K562 (cell line): ENCODE results near the gene PDZK1IP1. TPM values are rescaled to one million over a fixed set of nuclear protein-coding genes. Genes with fewer than 3 reads are reported as not detected.

Experiments
- ETV1 ChIP-seq: fragments of 450-650 bp; conservative IDR thresholded peaks from 2 replicates; pipeline ENCODE4 v1.6.1; 2016; ENCODE audit warnings: missing genetic modification characterization, control low read depth, low read depth, missing compliant biosample characterization
- KDM4B ChIP-seq, 2 experiments: fragments of 450-650 bp in 1 of 2; sonication (generic) in 1 of 2; IDR thresholded peaks; 2 replicates each; pipeline ENCODE4 v1.6.1; 2016 to 2017; ENCODE audit warnings: borderline replicate concordance in 2 of 2, antibody characterized with exemption in 1 of 2, low read depth in 1 of 2, mild to moderate bottlenecking in 1 of 2
- NFIC ChIP-seq: fragments of 450-650 bp; IDR thresholded peaks from 2 replicates; pipeline ENCODE4 v1.6.1; 2017; ENCODE audit warnings: mild to moderate bottlenecking, inconsistent platforms
- NR4A1 ChIP-seq, 2 experiments: fragments of 250-450 bp in 1 of 2; fragments of 450-650 bp in 1 of 2; sonication (Bioruptor Pico) in 1 of 2; IDR thresholded peaks; 2 replicates each; pipeline versions ENCODE4 v1.4.0 to v1.6.1; 2016 to 2020; ENCODE audit warnings: mild to moderate bottlenecking in 2 of 2, missing compliant biosample characterization in 1 of 2, missing genetic modification characterization in 1 of 2, moderate library complexity in 1 of 2
- PHB ChIP-seq: fragments of 250-450 bp; sonication (Bioruptor Pico); IDR thresholded peaks from 2 replicates; pipeline ENCODE4 v1.5.0; 2021
- POLR2G ChIP-seq: fragments of 200-400 bp; formaldehyde crosslinking; IDR thresholded peaks from 2 replicates; pipeline ENCODE4 v1.6.1; 2017; ENCODE audit warnings: low read depth, mild to moderate bottlenecking, antibody characterized with exemption, low read length, moderate library complexity
- POLR3A ChIP-seq: IDR thresholded peaks from 2 replicates; pipeline ENCODE4 v1.6.1; 2011; ENCODE audit warnings: borderline replicate concordance, mild to moderate bottlenecking, moderate library complexity; ENCODE audit not compliant: insufficient read length, insufficient read depth; ENCODE audit errors: extremely low read depth
- PURB ChIP-seq: sonication (generic); formaldehyde crosslinking; IDR thresholded peaks from 2 replicates; pipeline ENCODE4 v1.9.0; 2021; ENCODE audit warnings: low read depth, mild to moderate bottlenecking, missing genetic modification reagents
- PYGO2 ChIP-seq: fragments of 450-650 bp; IDR thresholded peaks from 2 replicates; pipeline ENCODE4 v1.6.1; 2016; ENCODE audit warnings: mild to moderate bottlenecking, missing genetic modification characterization, moderate library complexity, missing compliant biosample characterization
- RBM17 ChIP-seq: fragments of 200-400 bp; formaldehyde crosslinking; IDR thresholded peaks from 2 replicates; pipeline ENCODE4 v1.6.1; 2017; ENCODE audit warnings: low read depth, mild to moderate bottlenecking, low read length, borderline replicate concordance
- RBM39 ChIP-seq: fragments of 200-400 bp; formaldehyde crosslinking; optimal IDR thresholded peaks from 2 replicates; pipeline ENCODE3; 2018; ENCODE audit warnings: low read depth, low read length
- TBL1XR1 ChIP-seq, 2 experiments: IDR thresholded peaks; 2 replicates each; pipeline ENCODE4 v1.6.1; 2012; ENCODE audit warnings: improper control_type of control experiment in 2 of 2, low read length in 2 of 2, mild to moderate bottlenecking in 1 of 2
- ZNF23 ChIP-seq: fragments of 250-450 bp; sonication (Bioruptor Pico); IDR thresholded peaks from 2 replicates; pipeline ENCODE4 v1.4.0; 2020; ENCODE audit warnings: mild to moderate bottlenecking
- ZNF75A ChIP-seq: fragments of 450-650 bp; formaldehyde crosslinking; IDR thresholded peaks from 2 replicates; pipeline ENCODE4 v1.4.0; 2020; ENCODE audit warnings: mild to moderate bottlenecking
- polyA plus RNA-seq, 8 experiments: library from polyadenylated mRNA; depleted of rRNA in 4 of 8; stranded (reverse) in 5 of 8; unstranded in 3 of 8; fragments of >200 nt; fragmentation: Nextera tagmentation in 2 of 8; fragmentation: Illumina TruSeq in 1 of 8; extraction: Ambion mirVana in 2 of 8; extraction: Trizol in 1 of 8; gene quantifications; 2 replicates each; pipeline versions ENCODE4 v1.2.1 to v1.2.3, GENCODE V29; 2011 to 2014; ENCODE audit warnings: inconsistent platforms in 1 of 8, missing spikeins in 1 of 8
- total RNA-seq, 7 experiments: library from RNA; depleted of rRNA in 6 of 7; stranded (reverse); fragments of >200 nt in 6 of 7; fragmentation: Illumina TruSeq in 2 of 7; extraction: Trizol in 2 of 7; gene quantifications; 2 replicates each; pipeline versions ENCODE4 v1.2.1 to v1.2.3, GENCODE V29; 2011 to 2021; ENCODE audit warnings: low replicate concordance in 1 of 7
- TF ChIP-seq, protein P1 (sequence below): fragments of 250-450 bp; sonication (Bioruptor Pico); IDR thresholded peaks from 2 replicates; pipeline ENCODE4 v1.4.0; 2020
- TF ChIP-seq, protein P2 (sequence below): fragments of 250-450 bp; sonication (Bioruptor Pico); IDR thresholded peaks from 2 replicates; pipeline ENCODE4 v1.8.0; 2021; ENCODE audit warnings: moderate library complexity, mild to moderate bottlenecking, inconsistent platforms
- TF ChIP-seq, protein P3 (sequence below): fragments of 250-450 bp; sonication (Bioruptor Pico); IDR thresholded peaks from 2 replicates; pipeline ENCODE4 v1.5.0; 2022; ENCODE audit warnings: mild to moderate bottlenecking
- TF ChIP-seq, protein P4 (sequence below), 2 experiments: fragments of 450-650 bp; IDR thresholded peaks; 2 replicates each; pipeline ENCODE4 v1.6.1; 2016
- TF ChIP-seq, protein P5 (sequence below): IDR thresholded peaks from 3 replicates; pipeline ENCODE4 v1.6.1; 2011; ENCODE audit warnings: borderline replicate concordance, mild to moderate bottlenecking, moderate library complexity; ENCODE audit not compliant: insufficient read length; ENCODE audit errors: extremely low read depth

PDZK1IP1 gene
- total and polyA plus RNA-seq, 9 of the 15 experiments (the other 6 are each of a cell fraction or from before 2014, with no cell fraction given), result 0.17 to 0.68 (median 0.53) TPM; not detected in 2

DNA sequence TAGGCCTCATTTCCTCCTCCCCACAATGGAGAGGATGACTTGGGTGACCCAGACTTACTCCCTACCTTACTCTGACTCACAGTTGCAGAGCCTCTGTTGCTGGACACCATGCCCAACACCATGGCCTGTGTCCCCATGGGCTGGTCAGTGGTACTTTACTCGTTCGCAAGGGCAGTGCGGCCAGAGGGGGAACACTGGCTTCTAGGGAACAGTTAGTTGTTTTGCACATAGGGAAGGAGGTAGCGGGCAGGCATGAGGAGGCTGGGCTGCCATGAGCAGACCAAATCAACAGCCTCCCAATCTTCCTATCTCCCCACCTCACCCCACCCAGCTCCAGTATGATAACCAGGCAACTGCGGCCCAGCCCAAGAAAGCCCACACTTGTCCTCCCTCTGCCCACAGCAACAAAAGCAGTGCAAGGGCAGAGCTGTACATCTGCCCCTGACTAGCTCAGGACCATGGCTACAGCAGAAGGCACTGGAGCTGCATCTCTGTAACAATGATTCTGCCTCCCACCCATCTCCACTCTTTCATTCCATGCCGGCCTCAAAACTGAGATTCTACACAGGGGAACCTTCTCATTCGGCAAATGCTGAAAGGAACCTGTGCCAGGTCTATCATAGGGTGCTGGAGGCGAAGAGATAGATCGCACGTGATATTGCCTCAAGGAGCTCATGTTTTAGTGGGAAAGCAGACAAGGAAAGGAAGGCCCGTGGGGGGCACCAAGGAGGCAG is 23.6 kb upstream of the PDZK1IP1 start (continued):
- TF ChIP-seq, protein P1, sequence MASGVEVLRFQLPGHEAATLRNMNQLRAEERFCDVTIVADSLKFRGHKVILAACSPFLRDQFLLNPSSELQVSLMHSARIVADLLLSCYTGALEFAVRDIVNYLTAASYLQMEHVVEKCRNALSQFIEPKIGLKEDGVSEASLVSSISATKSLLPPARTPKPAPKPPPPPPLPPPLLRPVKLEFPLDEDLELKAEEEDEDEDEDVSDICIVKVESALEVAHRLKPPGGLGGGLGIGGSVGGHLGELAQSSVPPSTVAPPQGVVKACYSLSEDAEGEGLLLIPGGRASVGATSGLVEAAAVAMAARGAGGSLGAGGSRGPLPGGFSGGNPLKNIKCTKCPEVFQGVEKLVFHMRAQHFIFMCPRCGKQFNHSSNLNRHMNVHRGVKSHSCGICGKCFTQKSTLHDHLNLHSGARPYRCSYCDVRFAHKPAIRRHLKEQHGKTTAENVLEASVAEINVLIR (CRISPR knock-in tag), result no peak
- TF ChIP-seq KDM4B (IDR thresholded peaks at IDR 0.05; ENCODE audit: borderline replicate concordance in 2 of 2, low read depth in 1 of 2) (0 out of 4 replicates have a peak, but pooled peaks of 1 of the 2 experiments have one; percentile 56), RBM17 (no peak), TBL1XR1 (IDR thresholded peaks at IDR 0.05; ENCODE audit: low read length in 2 of 2) (no peak), POLR3A (no peak), NFIC (no peak), NR4A1 (CRISPR knock-in tag; IDR thresholded peaks at IDR 0.05) (no peak), NR4A1 (tag; IDR thresholded peaks at IDR 0.05) (0 out of 2 replicates have a peak, but pooled peaks have one; percentile 21), ZNF23 (CRISPR knock-in tag) (no peak), PURB (no peak), ZNF75A (CRISPR knock-in tag) (no peak), POLR2G (no peak), ETV1 (tag) (no peak), RBM39 (no peak), PHB (no peak), PYGO2 (tag) (no peak)
- TF ChIP-seq, protein P2, sequence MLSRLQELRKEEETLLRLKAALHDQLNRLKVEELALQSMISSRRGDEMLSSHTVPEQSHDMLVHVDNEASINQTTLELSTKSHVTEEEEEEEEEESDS (CRISPR knock-in tag), result no peak
- TF ChIP-seq, protein P3, sequence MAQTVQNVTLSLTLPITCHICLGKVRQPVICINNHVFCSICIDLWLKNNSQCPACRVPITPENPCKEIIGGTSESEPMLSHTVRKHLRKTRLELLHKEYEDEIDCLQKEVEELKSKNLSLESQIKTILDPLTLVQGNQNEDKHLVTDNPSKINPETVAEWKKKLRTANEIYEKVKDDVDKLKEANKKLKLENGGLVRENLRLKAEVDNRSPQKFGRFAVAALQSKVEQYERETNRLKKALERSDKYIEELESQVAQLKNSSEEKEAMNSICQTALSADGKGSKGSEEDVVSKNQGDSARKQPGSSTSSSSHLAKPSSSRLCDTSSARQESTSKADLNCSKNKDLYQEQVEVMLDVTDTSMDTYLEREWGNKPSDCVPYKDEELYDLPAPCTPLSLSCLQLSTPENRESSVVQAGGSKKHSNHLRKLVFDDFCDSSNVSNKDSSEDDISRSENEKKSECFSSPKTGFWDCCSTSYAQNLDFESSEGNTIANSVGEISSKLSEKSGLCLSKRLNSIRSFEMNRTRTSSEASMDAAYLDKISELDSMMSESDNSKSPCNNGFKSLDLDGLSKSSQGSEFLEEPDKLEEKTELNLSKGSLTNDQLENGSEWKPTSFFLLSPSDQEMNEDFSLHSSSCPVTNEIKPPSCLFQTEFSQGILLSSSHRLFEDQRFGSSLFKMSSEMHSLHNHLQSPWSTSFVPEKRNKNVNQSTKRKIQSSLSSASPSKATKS (CRISPR knock-in tag), result 0 out of 2 replicates have a peak, but pooled peaks have one; percentile 52
- TF ChIP-seq, protein P4, sequence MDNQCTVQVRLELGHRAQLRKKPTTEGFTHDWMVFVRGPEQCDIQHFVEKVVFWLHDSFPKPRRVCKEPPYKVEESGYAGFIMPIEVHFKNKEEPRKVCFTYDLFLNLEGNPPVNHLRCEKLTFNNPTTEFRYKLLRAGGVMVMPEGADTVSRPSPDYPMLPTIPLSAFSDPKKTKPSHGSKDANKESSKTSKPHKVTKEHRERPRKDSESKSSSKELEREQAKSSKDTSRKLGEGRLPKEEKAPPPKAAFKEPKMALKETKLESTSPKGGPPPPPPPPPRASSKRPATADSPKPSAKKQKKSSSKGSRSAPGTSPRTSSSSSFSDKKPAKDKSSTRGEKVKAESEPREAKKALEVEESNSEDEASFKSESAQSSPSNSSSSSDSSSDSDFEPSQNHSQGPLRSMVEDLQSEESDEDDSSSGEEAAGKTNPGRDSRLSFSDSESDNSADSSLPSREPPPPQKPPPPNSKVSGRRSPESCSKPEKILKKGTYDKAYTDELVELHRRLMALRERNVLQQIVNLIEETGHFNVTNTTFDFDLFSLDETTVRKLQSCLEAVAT (IDR thresholded peaks at IDR 0.05), result no peak
- TF ChIP-seq, protein P5, sequence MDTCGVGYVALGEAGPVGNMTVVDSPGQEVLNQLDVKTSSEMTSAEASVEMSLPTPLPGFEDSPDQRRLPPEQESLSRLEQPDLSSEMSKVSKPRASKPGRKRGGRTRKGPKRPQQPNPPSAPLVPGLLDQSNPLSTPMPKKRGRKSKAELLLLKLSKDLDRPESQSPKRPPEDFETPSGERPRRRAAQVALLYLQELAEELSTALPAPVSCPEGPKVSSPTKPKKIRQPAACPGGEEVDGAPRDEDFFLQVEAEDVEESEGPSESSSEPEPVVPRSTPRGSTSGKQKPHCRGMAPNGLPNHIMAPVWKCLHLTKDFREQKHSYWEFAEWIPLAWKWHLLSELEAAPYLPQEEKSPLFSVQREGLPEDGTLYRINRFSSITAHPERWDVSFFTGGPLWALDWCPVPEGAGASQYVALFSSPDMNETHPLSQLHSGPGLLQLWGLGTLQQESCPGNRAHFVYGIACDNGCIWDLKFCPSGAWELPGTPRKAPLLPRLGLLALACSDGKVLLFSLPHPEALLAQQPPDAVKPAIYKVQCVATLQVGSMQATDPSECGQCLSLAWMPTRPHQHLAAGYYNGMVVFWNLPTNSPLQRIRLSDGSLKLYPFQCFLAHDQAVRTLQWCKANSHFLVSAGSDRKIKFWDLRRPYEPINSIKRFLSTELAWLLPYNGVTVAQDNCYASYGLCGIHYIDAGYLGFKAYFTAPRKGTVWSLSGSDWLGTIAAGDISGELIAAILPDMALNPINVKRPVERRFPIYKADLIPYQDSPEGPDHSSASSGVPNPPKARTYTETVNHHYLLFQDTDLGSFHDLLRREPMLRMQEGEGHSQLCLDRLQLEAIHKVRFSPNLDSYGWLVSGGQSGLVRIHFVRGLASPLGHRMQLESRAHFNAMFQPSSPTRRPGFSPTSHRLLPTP, result no peak
